Calu3 (cell line): Measurements from ENCODE around the gene KBTBD13. TPM values are rescaled to one million over a fixed set of nuclear protein-coding genes. Genes with fewer than 3 reads are reported as not detected.

Experiments used
- BruUV-seq: library from RNA; stranded (reverse); fragments of 400-500 nt; replicated peaks from 2 replicates; lab custom pipeline; 2021; lab: Mats Ljungman, UMichigan
- CTCF ChIA-PET: fragments of 300-600 bp; sonication (Branson Sonifier 250); formaldehyde crosslinking; loops from one replicate; lab custom pipeline; 2022; ENCODE audit warnings: antibody characterized with exemption; lab: Charles Lee
- DNase-seq: peaks from one replicate; pipeline ENCODE4 v3.0.0; 2022
- H3K27ac Mint-ChIP-seq: one replicate; pipeline ENCODE4 v1.8.0; 2022; ENCODE audit warnings: mixed read lengths; ENCODE audit not compliant: unreplicated experiment
- H3K27me3 Mint-ChIP-seq: one replicate; pipeline ENCODE4 v1.8.0; 2022; ENCODE audit warnings: mixed read lengths; ENCODE audit not compliant: unreplicated experiment
- H3K36me3 Mint-ChIP-seq: one replicate; pipeline ENCODE4 v1.8.0; 2022; ENCODE audit warnings: mild to moderate bottlenecking, moderate library complexity, mixed read lengths; ENCODE audit not compliant: insufficient read depth, unreplicated experiment
- H3K4me1 Mint-ChIP-seq: one replicate; pipeline ENCODE4 v1.8.0; 2022; ENCODE audit warnings: mild to moderate bottlenecking, low read depth, mixed read lengths; ENCODE audit not compliant: unreplicated experiment
- H3K4me3 Mint-ChIP-seq: one replicate; pipeline ENCODE4 v1.8.0; 2022; ENCODE audit warnings: mild to moderate bottlenecking, low read depth, moderate library complexity, mixed read lengths; ENCODE audit not compliant: unreplicated experiment
- H3K9me3 Mint-ChIP-seq: one replicate; pipeline ENCODE4 v1.8.0; 2022; ENCODE audit warnings: low read depth, mixed read lengths; ENCODE audit not compliant: unreplicated experiment
- CTCF ChIP-seq: fragments of 200-600 bp; IDR thresholded peaks from one replicate; pipeline ENCODE4 v1.8.0; 2022; ENCODE audit warnings: antibody characterized with exemption; ENCODE audit not compliant: unreplicated experiment
- intact Hi-C: fragments of 100-400 bp; cut with micrococcal nuclease; formaldehyde crosslinking; loops from one replicate; pipeline ENCODE4 v1.10.0; 2022; ENCODE audit not compliant: unreplicated experiment
- total RNA-seq: library from RNA; stranded (reverse); gene quantifications from 2 replicates; pipeline ENCODE4 v1.2.3, GENCODE V29; 2022

The KBTBD13 gene
- total RNA-seq, 1 experiment from 2014 or later: not detected

GRCh38 chr15:65105038-65105437 lies 28.5 kb downstream of the KBTBD13 start:
- peaks cover 17% of the 10 kb centered on the region for H3K36me3 Mint-ChIP-seq
- no peaks in the 10 kb centered on the region for H3K9me3 Mint-ChIP-seq
- H3K4me1 Mint-ChIP-seq: no peaks in the 10 kb centered on the region
- no peak for TF ChIP-seq CTCF
- no peaks in the 10 kb centered on the region for H3K27me3 Mint-ChIP-seq
- intact Hi-C loops: no loop called here
- no TSS peak for BruUV-seq
- CTCF ChIA-PET: interaction anchor here (0.6 to 0.7 kb wide), 2 partner anchors 44 to 62 kb away, joined by 5 to 8 read pairs; no protein-coding TSS in a partner anchor
- no peak overlapping the region for H3K4me3 Mint-ChIP-seq
- no peak overlapping the region for H3K27ac Mint-ChIP-seq
- DNase-seq: no peak

- no peaks in the 10 kb centered on the region for H3K27me3 Mint-ChIP-seq
- intact Hi-C loops: no loop called here
- H3K4me3 Mint-ChIP-seq: no peak overlapping the region
- H3K27ac Mint-ChIP-seq: no peak overlapping the region
- no TSS peak for BruUV-seq
- no peak for TF ChIP-seq CTCF
- DNase-seq: no peak
- peaks cover 11% of the 10 kb centered on the region for H3K36me3 Mint-ChIP-seq
- H3K4me1 Mint-ChIP-seq: no peaks in the 10 kb centered on the region
- H3K9me3 Mint-ChIP-seq: no peaks in the 10 kb centered on the region
- CTCF ChIA-PET: interaction anchor here (0.7 to 0.8 kb wide), 2 partner anchors 11 to 157 kb away, joined by 3 read pairs; no protein-coding TSS in a partner anchor
Observed at GRCh38 chr15:65106011-65106590, 29.6 kb downstream of the KBTBD13 start.

- intact Hi-C loops: no loop called here
- Mint-ChIP-seq H3K4me3 (no peak overlapping the region), H3K4me1 (no peaks in the 10 kb centered on the region), H3K9me3 (no peaks in the 10 kb centered on the region), H3K27ac (no peak overlapping the region), H3K36me3 (no peaks in the 10 kb centered on the region), H3K27me3 (no peaks in the 10 kb centered on the region)
- TF ChIP-seq CTCF: no peak
- CTCF ChIA-PET: interaction anchor here (1.6 kb wide), 1 partner anchor 9 kb away, joined by 6 read pairs; no protein-coding TSS in a partner anchor
- no TSS peak for BruUV-seq
- DNase-seq: no peak
Observed at GRCh38 chr15:65110676-65111292, 34.2 kb downstream of the KBTBD13 start.

- intact Hi-C loops: no loop called here
Observed at GRCh38 chr15:65115086-65115485, 38.5 kb downstream of the KBTBD13 start, which contains the start of gene UBAP1L. Gene UBAP1L, minus strand, starts transcription at chr15:65115200. Its CDS starts 8,985 bp downstream, at chr15:65106215.

More at GRCh38 chr15:65115086-65115485, 38.5 kb downstream of the KBTBD13 start, which contains the start of gene UBAP1L:
- no TSS peak for BruUV-seq
- Mint-ChIP-seq H3K4me1 (no peaks in the 10 kb centered on the region), H3K36me3 (peaks cover 25% of the 10 kb centered on the region), H3K9me3 (no peaks in the 10 kb centered on the region), H3K27ac (no peak within 1 kb of the TSS), H3K27me3 (no peaks in the 10 kb centered on the region), H3K4me3 (no peak within 1 kb of the TSS)
- DNase-seq: no peak
- no peak for TF ChIP-seq CTCF
- CTCF ChIA-PET: interaction anchor here (0.5 kb wide), 1 partner anchor 187 kb away, joined by 4 read pairs; no protein-coding TSS in a partner anchor
